Activated T-helper 9 cell treated with anti-CD3 and anti-CD28 coated beads, Interleukin-2, amount 50 U/mL, for 16 hours (primary cell): ENCODE measurements around the gene CHI3L2.

Experiments
- DNase-seq: peaks from one replicate; pipeline ENCODE4 v3.0.0-alpha.2; 2020; ENCODE audit warnings: low read depth

The CHI3L2 gene

GRCh38 chr1:111227434-111227833, at the start of gene CHI3L2:
Gene CHI3L2 (plus strand): TSS chr1:111227713. CDS start chr1:111227730, 17 bp downstream.
- no peak for DNase-seq

- DNase-seq: no peak
These were observed 47.5 kb upstream of the CHI3L2 start for GRCh38 chr1:111179968-111180533.

- DNase-seq: no peak
These were observed 45.5 kb upstream of the CHI3L2 start for GRCh38 chr1:111182052-111182451.

GRCh38 chr1:111183308-111184069, 44.0 kb upstream of the CHI3L2 start:
- no peak for DNase-seq

- DNase-seq: no peak
These were observed 42.9 kb upstream of the CHI3L2 start for GRCh38 chr1:111184663-111185062.

- no peak for DNase-seq
These were observed 36.5 kb upstream of the CHI3L2 start for GRCh38 chr1:111190931-111191451.

- no peak for DNase-seq
These were observed 36.0 kb upstream of the CHI3L2 start for GRCh38 chr1:111191496-111191895.

GRCh38 chr1:111192074-111192473, 35.4 kb upstream of the CHI3L2 start:
- no peak for DNase-seq

- DNase-seq: no peak
These were observed 34.6 kb upstream of the CHI3L2 start for GRCh38 chr1:111192658-111193519.

GRCh38 chr1:111193712-111194480, 33.6 kb upstream of the CHI3L2 start:
- DNase-seq: no peak

GRCh38 chr1:111195002-111195684, 32.4 kb upstream of the CHI3L2 start:
- DNase-seq: no peak

GRCh38 chr1:111196213-111196612, 31.3 kb upstream of the CHI3L2 start:
- no peak for DNase-seq

GRCh38 chr1:111197598-111198284, 29.8 kb upstream of the CHI3L2 start:
- no peak for DNase-seq

GRCh38 chr1:111198836-111199235, 28.7 kb upstream of the CHI3L2 start:
- no peak for DNase-seq

GRCh38 chr1:111199329-111199728, 28.2 kb upstream of the CHI3L2 start:
- no peak for DNase-seq

- DNase-seq: no peak
These were observed 27.4 kb upstream of the CHI3L2 start, which contains the start of gene DENND2D for GRCh38 chr1:111199881-111200801. Gene DENND2D (minus strand): TSS chr1:111200646. CDS start chr1:111200459, 187 bp downstream.

- DNase-seq: no peak
These were observed 26.7 kb upstream of the CHI3L2 start for GRCh38 chr1:111200802-111201161.

- no peak for DNase-seq
These were observed 26.0 kb upstream of the CHI3L2 start for GRCh38 chr1:111201275-111202090.

- no peak for DNase-seq
These were observed 25.2 kb upstream of the CHI3L2 start for GRCh38 chr1:111202366-111202706.
